ENCODE data around the gene AQR. TPM values are rescaled to one million over a fixed set of nuclear protein-coding genes. Genes with fewer than 3 reads are reported as not detected.

Gene AQR
- total and polyA plus RNA-seq, 12 donors = 10.2 to 43.4 (median 28.3) TPM

DNA sequence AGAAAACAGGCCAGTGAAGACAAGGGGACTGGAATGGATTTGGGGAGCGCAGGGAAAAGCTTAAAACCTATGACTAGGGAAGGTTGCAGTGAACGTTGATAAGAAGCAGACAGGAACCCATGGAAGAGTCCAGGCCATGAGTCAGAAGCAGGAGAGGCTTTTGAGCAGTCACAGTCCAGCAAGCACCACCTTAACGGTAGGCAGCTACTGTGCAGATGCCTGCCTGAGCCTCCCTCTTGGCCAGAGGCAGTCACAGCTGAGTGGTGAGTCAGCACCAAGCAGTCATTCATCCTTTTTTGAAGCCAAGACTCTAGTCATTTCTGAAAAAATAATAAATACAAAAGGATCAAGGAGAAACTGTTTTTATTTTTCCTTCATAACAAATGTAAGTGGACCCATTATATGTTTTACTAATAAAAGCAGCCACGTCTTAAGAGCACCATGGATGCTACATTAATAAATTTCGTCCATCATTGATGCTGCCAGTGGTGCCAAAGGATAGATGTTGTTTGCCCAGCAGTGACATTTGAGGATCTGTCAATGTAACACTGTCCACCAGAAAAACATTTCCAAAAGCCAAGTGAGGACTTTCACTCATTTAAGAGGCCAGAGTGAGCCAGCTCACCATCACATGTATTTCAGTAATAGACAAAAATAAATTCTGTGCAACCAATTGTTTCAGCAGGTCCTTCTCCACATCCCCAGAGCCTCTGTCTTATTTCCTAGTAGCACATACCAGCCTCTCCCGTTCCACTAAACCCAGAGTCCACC lies 132.1 kb downstream of the AQR start:
- intact Hi-C loops (cut with DNase I) = no loop called here
- Histone ChIP-seq H3K27me3 (no peaks in the 10 kb centered on the region), H3K9me3 (replicated peaks in 1 of 3) (no peaks in the 10 kb centered on the region), H3K36me3 (replicated peaks in 1 of 2) (no peaks in the 10 kb centered on the region), H3K27ac (no peak overlapping the region), H3K4me3 (no peak overlapping the region), H3K4me1 (replicated peaks in 1 of 2) (no peaks in the 10 kb centered on the region)
- DNase-seq = peak in 5 of 7 donors; percentile 29 to 66 (median 61)
- no peak for TF ChIP-seq POLR2A (IDR thresholded peaks at IDR 0.05)
- TF ChIP-seq CTCF (IDR thresholded peaks at IDR 0.05) = no peak
- WGBS, 4 donors = 54 to 70% (median 64%) methylated on average over 6 of the region's 6 CpGs

GRCh38 chr15:34828145-34828911 lies 141.2 kb downstream of the AQR start:
- no peaks in the 10 kb centered on the region for H3K4me1 ChIP-seq (replicated peaks in 1 of 2)
- no peaks in the 10 kb centered on the region for H3K27me3 ChIP-seq
- WGBS, 4 donors = 65 to 81% (median 76%) methylated on average over 5 of the region's 5 CpGs
- intact Hi-C loops (cut with DNase I) = no loop called here
- TF ChIP-seq POLR2A (IDR thresholded peaks at IDR 0.05) (no peak), CTCF (IDR thresholded peaks at IDR 0.05) (no peak)
- no peak overlapping the region for H3K4me3 ChIP-seq
- no peaks in the 10 kb centered on the region for H3K9me3 ChIP-seq (replicated peaks in 1 of 3)
- H3K27ac ChIP-seq = no peak overlapping the region
- no peak for DNase-seq
- H3K36me3 ChIP-seq (replicated peaks in 1 of 2) = no peaks in the 10 kb centered on the region

DNA sequence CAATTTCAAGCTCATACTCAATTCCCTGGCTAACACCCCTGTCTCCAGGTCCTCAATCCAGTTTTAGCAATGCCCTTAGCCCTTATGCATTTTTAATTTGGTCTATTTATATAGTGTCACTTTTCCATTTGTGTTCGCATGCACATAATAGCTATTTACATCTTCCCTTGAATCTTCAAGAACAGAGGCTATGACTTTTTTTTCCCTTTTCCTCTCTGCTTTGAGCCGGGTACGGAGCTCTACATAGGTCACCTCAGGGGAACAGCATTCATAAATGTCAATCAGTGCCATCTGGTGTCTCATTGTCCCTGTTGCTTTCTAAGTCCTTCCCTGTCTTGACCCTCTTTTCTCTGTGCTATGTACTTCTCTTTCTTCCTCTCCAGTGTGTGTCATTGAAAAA lies 147.7 kb downstream of the AQR start:
- no peak overlapping the region for H3K4me3 ChIP-seq
- TF ChIP-seq POLR2A (IDR thresholded peaks at IDR 0.05) (no peak), CTCF (IDR thresholded peaks at IDR 0.05) (no peak)
- H3K36me3 ChIP-seq (replicated peaks in 1 of 2) = no peaks in the 10 kb centered on the region
- intact Hi-C loops (cut with DNase I) = no loop called here
- 63 to 66% (median 64%) methylated on average over 3 of the region's 3 CpGs for WGBS, 4 donors
- no peak for DNase-seq
- H3K27me3 ChIP-seq = no peaks in the 10 kb centered on the region
- no peaks in the 10 kb centered on the region for H3K4me1 ChIP-seq (replicated peaks in 1 of 2)
- H3K27ac ChIP-seq = no peak overlapping the region
- no peaks in the 10 kb centered on the region for H3K9me3 ChIP-seq (replicated peaks in 1 of 3)

DNA sequence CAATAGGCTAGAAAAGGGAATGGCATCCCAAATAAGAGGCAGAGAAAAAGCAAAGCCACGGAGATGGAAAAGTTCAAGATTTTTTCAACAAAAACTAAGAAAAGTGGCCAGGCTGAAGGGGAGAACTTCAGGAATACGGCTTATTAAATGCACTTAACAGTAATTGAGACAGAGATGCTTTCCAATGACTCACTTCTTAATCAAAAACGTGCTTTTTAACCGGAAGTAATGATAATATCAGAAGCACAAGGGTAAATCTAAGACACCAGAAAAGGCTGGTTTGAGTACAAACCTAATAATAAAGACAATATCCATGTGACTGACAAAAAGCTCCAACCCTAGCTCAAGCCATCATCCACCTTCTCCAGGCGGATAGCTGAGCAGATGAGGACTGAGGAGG lies 149.4 kb downstream of the AQR start:
- no peak for DNase-seq
- Histone ChIP-seq H3K4me1 (replicated peaks in 1 of 2) (no peaks in the 10 kb centered on the region), H3K27ac (no peak overlapping the region), H3K36me3 (replicated peaks in 1 of 2) (no peaks in the 10 kb centered on the region), H3K9me3 (replicated peaks in 1 of 3) (no peaks in the 10 kb centered on the region), H3K4me3 (no peak overlapping the region), H3K27me3 (no peaks in the 10 kb centered on the region)
- WGBS, 4 donors = 58 to 76% (median 62%) methylated on average over 5 of the region's 5 CpGs
- no peak for TF ChIP-seq POLR2A (IDR thresholded peaks at IDR 0.05)
- TF ChIP-seq CTCF (IDR thresholded peaks at IDR 0.05) = no peak
- intact Hi-C loops (cut with DNase I) = no loop called here
